ENCODE measurements around the gene FIG4. TPM values are rescaled to one million over a fixed set of nuclear protein-coding genes. Genes with fewer than 3 reads are reported as not detected.

Gene FIG4
- polyA plus RNA-seq, 2 of the 4 experiments (the other 2 are of a cell fraction): 6.2 to 11.2 TPM

DNA sequence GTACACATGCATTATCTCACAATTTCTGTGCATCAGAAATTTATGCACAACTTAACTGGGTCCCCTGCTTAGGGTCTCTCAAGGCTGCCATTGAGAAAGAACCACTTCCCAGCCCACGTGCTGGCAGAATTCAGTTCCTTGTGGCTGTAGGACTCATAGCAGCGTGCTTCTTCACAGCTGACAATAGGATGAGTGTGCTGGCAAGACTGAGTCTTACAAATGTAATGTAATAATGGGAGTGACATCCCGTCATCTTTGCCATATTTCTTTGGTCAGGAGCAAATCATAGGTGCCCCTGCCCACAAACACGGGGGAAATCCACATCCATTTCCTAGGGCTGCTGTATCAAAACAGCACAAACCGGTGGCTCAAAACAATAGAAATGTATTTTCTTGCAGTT, 77.4 kb downstream of the FIG4 start:
- DNase-seq (ENCODE audit: low read depth in 1 of 2, low spot score in 1 of 2) (no peak), ATAC-seq (no peak), FAIRE-seq (no peak)
- no peak overlapping the region for H3K27ac ChIP-seq
- TF ChIP-seq, protein P1, sequence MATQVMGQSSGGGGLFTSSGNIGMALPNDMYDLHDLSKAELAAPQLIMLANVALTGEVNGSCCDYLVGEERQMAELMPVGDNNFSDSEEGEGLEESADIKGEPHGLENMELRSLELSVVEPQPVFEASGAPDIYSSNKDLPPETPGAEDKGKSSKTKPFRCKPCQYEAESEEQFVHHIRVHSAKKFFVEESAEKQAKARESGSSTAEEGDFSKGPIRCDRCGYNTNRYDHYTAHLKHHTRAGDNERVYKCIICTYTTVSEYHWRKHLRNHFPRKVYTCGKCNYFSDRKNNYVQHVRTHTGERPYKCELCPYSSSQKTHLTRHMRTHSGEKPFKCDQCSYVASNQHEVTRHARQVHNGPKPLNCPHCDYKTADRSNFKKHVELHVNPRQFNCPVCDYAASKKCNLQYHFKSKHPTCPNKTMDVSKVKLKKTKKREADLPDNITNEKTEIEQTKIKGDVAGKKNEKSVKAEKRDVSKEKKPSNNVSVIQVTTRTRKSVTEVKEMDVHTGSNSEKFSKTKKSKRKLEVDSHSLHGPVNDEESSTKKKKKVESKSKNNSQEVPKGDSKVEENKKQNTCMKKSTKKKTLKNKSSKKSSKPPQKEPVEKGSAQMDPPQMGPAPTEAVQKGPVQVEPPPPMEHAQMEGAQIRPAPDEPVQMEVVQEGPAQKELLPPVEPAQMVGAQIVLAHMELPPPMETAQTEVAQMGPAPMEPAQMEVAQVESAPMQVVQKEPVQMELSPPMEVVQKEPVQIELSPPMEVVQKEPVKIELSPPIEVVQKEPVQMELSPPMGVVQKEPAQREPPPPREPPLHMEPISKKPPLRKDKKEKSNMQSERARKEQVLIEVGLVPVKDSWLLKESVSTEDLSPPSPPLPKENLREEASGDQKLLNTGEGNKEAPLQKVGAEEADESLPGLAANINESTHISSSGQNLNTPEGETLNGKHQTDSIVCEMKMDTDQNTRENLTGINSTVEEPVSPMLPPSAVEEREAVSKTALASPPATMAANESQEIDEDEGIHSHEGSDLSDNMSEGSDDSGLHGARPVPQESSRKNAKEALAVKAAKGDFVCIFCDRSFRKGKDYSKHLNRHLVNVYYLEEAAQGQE (IDR thresholded peaks at IDR 0.05): no peak
- no peak for TF ChIP-seq RCOR1 (IDR thresholded peaks at IDR 0.05; ENCODE audit: low read depth, low read length)
- TF ChIP-seq RARB (CRISPR knock-in tag; IDR thresholded peaks at IDR 0.05): no peak
- no peak for TF ChIP-seq JUNB (IDR thresholded peaks at IDR 0.05)
- TF ChIP-seq HOXA7 (CRISPR knock-in tag; IDR thresholded peaks at IDR 0.05): no peak
- TF ChIP-seq CHD4 (IDR thresholded peaks at IDR 0.05; ENCODE audit: borderline replicate concordance): no peak
- TF ChIP-seq, protein P2, sequence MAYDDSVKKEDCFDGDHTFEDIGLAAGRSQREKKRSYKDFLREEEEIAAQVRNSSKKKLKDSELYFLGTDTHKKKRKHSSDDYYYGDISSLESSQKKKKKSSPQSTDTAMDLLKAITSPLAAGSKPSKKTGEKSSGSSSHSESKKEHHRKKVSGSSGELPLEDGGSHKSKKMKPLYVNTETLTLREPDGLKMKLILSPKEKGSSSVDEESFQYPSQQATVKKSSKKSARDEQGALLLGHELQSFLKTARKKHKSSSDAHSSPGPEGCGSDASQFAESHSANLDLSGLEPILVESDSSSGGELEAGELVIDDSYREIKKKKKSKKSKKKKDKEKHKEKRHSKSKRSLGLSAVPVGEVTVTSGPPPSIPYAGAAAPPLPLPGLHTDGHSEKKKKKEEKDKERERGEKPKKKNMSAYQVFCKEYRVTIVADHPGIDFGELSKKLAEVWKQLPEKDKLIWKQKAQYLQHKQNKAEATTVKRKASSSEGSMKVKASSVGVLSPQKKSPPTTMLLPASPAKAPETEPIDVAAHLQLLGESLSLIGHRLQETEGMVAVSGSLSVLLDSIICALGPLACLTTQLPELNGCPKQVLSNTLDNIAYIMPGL (CRISPR knock-in tag; IDR thresholded peaks at IDR 0.05; ENCODE audit: borderline replicate concordance): no peak
- no peak for TF ChIP-seq FOSL2 (IDR thresholded peaks at IDR 0.05)
- no peak for TF ChIP-seq FOSL2 (CRISPR knock-in tag; IDR thresholded peaks at IDR 0.05)
- TF ChIP-seq CBX8 (IDR thresholded peaks at IDR 0.05): no peak
- TF ChIP-seq ZNF302 (CRISPR knock-in tag; IDR thresholded peaks at IDR 0.05): no peak
- TF ChIP-seq POLR2A (IDR thresholded peaks at IDR 0.05; ENCODE audit: low read length): no peak
- no peak for TF ChIP-seq ZFP36 (IDR thresholded peaks at IDR 0.05; ENCODE audit: borderline replicate concordance, partially characterized antibody)
- TF ChIP-seq CEBPB (IDR thresholded peaks at IDR 0.05): no peak
- no peak for TF ChIP-seq PHF8 (IDR thresholded peaks at IDR 0.05; ENCODE audit: borderline replicate concordance, low read depth)
- TF ChIP-seq, protein P3, sequence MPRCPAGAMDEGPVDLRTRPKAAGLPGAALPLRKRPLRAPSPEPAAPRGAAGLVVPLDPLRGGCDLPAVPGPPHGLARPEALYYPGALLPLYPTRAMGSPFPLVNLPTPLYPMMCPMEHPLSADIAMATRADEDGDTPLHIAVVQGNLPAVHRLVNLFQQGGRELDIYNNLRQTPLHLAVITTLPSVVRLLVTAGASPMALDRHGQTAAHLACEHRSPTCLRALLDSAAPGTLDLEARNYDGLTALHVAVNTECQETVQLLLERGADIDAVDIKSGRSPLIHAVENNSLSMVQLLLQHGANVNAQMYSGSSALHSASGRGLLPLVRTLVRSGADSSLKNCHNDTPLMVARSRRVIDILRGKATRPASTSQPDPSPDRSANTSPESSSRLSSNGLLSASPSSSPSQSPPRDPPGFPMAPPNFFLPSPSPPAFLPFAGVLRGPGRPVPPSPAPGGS (IDR thresholded peaks at IDR 0.05): no peak
- no peak for TF ChIP-seq NFE2L2 (conservative IDR thresholded peaks at IDR 0.05; ENCODE audit: low read length)
- TF ChIP-seq RNF2 (IDR thresholded peaks at IDR 0.05; ENCODE audit: borderline replicate concordance, low read depth): no peak
- no peak for TF ChIP-seq RAD21 (conservative IDR thresholded peaks at IDR 0.05 in 1 of 2, IDR thresholded peaks at IDR 0.05 in 1 of 2)
- 92% methylated on average over 5 of the region's 5 CpGs for WGBS (ENCODE audit: missing lambda C conversion rate)
- no peak overlapping the region for H3K4me2 ChIP-seq
- no peak overlapping the region for H3K4me3 ChIP-seq
- POLR2A ChIA-PET: no interaction called here
- no peaks in the 10 kb centered on the region; the same call in 2 of the 3 replicates for H3K4me1 ChIP-seq
- CTCF ChIA-PET: interaction anchor here (1.1 kb wide), 1 partner anchor 271 kb away, joined by 3 read pairs; no protein-coding TSS in a partner anchor
- H3K9me3 ChIP-seq: no peaks in the 10 kb centered on the region

DNA sequence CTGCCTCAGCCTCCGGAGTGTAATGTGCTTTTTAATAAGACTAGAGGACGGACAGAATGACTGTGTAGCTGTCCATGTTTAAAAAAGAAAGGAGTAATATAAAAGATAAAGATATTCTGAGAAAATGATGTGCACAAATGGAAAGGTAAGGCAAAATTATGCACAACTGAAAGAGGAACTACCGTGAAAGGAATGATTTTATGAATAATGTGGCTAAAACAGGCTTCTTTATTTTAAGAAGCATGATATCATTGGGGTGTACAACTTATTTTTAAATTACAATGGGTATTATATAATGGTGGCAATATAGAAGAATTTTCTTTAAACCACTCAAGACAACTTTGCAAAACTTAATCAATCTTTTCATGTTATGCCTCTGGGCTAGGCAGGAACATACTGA, 78.1 kb downstream of the FIG4 start:
- H3K27ac ChIP-seq: no peak overlapping the region
- no peaks in the 10 kb centered on the region for H3K9me3 ChIP-seq
- ChIA-PET CTCF (interaction anchor here (1.1 kb wide), 1 partner anchor 270 kb away, joined by 3 read pairs; no protein-coding TSS in a partner anchor), POLR2A (no interaction called here)
- FAIRE-seq (no peak), DNase-seq (ENCODE audit: low read depth in 1 of 2, low spot score in 1 of 2) (no peak), ATAC-seq (no peak)
- H3K4me1 ChIP-seq: no peaks in the 10 kb centered on the region; the same call in 2 of the 3 replicates
- no peak overlapping the region for H3K4me2 ChIP-seq
- no peak for TF ChIP-seq SREBF2 (IDR thresholded peaks at IDR 0.05)
- TF ChIP-seq, protein P4, sequence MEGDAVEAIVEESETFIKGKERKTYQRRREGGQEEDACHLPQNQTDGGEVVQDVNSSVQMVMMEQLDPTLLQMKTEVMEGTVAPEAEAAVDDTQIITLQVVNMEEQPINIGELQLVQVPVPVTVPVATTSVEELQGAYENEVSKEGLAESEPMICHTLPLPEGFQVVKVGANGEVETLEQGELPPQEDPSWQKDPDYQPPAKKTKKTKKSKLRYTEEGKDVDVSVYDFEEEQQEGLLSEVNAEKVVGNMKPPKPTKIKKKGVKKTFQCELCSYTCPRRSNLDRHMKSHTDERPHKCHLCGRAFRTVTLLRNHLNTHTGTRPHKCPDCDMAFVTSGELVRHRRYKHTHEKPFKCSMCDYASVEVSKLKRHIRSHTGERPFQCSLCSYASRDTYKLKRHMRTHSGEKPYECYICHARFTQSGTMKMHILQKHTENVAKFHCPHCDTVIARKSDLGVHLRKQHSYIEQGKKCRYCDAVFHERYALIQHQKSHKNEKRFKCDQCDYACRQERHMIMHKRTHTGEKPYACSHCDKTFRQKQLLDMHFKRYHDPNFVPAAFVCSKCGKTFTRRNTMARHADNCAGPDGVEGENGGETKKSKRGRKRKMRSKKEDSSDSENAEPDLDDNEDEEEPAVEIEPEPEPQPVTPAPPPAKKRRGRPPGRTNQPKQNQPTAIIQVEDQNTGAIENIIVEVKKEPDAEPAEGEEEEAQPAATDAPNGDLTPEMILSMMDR (IDR thresholded peaks at IDR 0.05): no peak
- H3K4me3 ChIP-seq: no peak overlapping the region
- 88% methylated on average over 3 of the region's 3 CpGs for WGBS (ENCODE audit: missing lambda C conversion rate)

All from A549 (cell line).